GM08714 (cell line): Measurements from ENCODE around the gene CST8.
"Not testable (repeated sequence)": the region's sequence is repeated elsewhere in the genome, so short reads cannot be mapped to it uniquely, and the experiment has no call there.

ENCODE experiments used
- H3K4me3 ChIP-seq: fragments of 200-500 bp; sonication (Bioruptor generic); 2 replicates; pipeline ENCODE4 v1.5.1; 2014; ENCODE audit warnings: mild to moderate bottlenecking, low read length, inconsistent platforms
- ZNF274 ChIP-seq: IDR thresholded peaks from 2 replicates; pipeline ENCODE4 v1.6.1; 2012; ENCODE audit warnings: mild to moderate bottlenecking, low read depth, low read length

Gene CST8

GRCh38 chr20:23456409-23456808, 34.5 kb upstream of the CST8 start:
- H3K4me3 ChIP-seq = no peak overlapping the region
- no peak for TF ChIP-seq ZNF274

- no peak for TF ChIP-seq ZNF274
- no peak overlapping the region for H3K4me3 ChIP-seq
These were observed 34.0 kb upstream of the CST8 start for GRCh38 chr20:23456873-23457272.

GRCh38 chr20:23459461-23460150, 31.3 kb upstream of the CST8 start:
- H3K4me3 ChIP-seq = no peak overlapping the region
- TF ChIP-seq ZNF274 = no peak

- no peak overlapping the region for H3K4me3 ChIP-seq
- no peak for TF ChIP-seq ZNF274
These were observed 29.7 kb upstream of the CST8 start for GRCh38 chr20:23461180-23461579.

GRCh38 chr20:23466961-23467360, 24.0 kb upstream of the CST8 start:
- H3K4me3 ChIP-seq = not testable (repeated sequence)

GRCh38 chr20:23472306-23472705, 18.6 kb upstream of the CST8 start:
- not testable (repeated sequence) for H3K4me3 ChIP-seq

- not testable (repeated sequence) for H3K4me3 ChIP-seq
These were observed 17.6 kb upstream of the CST8 start for GRCh38 chr20:23473293-23473692.

GRCh38 chr20:23475395-23475794, 15.5 kb upstream of the CST8 start:
- no peak overlapping the region for H3K4me3 ChIP-seq
- TF ChIP-seq ZNF274 = no peak

- TF ChIP-seq ZNF274 = no peak
These were observed 14.7 kb upstream of the CST8 start for GRCh38 chr20:23476015-23476754.

GRCh38 chr20:23477223-23477622, 13.7 kb upstream of the CST8 start:
- no peak for TF ChIP-seq ZNF274
- no peak overlapping the region for H3K4me3 ChIP-seq

More at GRCh38 chr20:23476015-23476754, 14.7 kb upstream of the CST8 start:
- no peak overlapping the region for H3K4me3 ChIP-seq

- no peak for TF ChIP-seq ZNF274
These were observed 11.9 kb upstream of the CST8 start for GRCh38 chr20:23479043-23479442.

GRCh38 chr20:23482138-23482537, 8.8 kb upstream of the CST8 start:
- no peak for TF ChIP-seq ZNF274

More at GRCh38 chr20:23479043-23479442, 11.9 kb upstream of the CST8 start:
- H3K4me3 ChIP-seq = no peak overlapping the region

GRCh38 chr20:23484081-23484480, 6.8 kb upstream of the CST8 start:
- no peak for TF ChIP-seq ZNF274
- no peak overlapping the region for H3K4me3 ChIP-seq

More at GRCh38 chr20:23482138-23482537, 8.8 kb upstream of the CST8 start:
- H3K4me3 ChIP-seq = no peak overlapping the region

GRCh38 chr20:23488470-23488869, 2.4 kb upstream of the CST8 start:
- TF ChIP-seq ZNF274 = no peak
- H3K4me3 ChIP-seq = no peak overlapping the region

GRCh38 chr20:23488996-23489395, 1.9 kb upstream of the CST8 start:
- no peak overlapping the region for H3K4me3 ChIP-seq
- TF ChIP-seq ZNF274 = no peak
